ENCODE results near the gene ATP6V0E1.

GRCh38 chr5:172945151-172945550 is 38.4 kb upstream of the ATP6V0E1 start:
- TF ChIP-seq CTCF (IDR thresholded peaks at IDR 0.05) (no peak), POLR2AphosphoS5 (IDR thresholded peaks at IDR 0.05; ENCODE audit: low read depth, low read length) (no peak), REST (IDR thresholded peaks at IDR 0.05; ENCODE audit: insufficient read depth in 1 of 2, low read depth in 2 of 2, low read length in 1 of 2) (no peak), TCF7L2 (IDR thresholded peaks at IDR 0.05; ENCODE audit: low read depth, low read length) (no peak)
